Measurements from ENCODE around the gene ZNF584.
"Not testable (repeated sequence)": the region's sequence is repeated elsewhere in the genome, so short reads cannot be mapped to it uniquely, and the experiment has no call there.

The ZNF584 gene

DNA sequence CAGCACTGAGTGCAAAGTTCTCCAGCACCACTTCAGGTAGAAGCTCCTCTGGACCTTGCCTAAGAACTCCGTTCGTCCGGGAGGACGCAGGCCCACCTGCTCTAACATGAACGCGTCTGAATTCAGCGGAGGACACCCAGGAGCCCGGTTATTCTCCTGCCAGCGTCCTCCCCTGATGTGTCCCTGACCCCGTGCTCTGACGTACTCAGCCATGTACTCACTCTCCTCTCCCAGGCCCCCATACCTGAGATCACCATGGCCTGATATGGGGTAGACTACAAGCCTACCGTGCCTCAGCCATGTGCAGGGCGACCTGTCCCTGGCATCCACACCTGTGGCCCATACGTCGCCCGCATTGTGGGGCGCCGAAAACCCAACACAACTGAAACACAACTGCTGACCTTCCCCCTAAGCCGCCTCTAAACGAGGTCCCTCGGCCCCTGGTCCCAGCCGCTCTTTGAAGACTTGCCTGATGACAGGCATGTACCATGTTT, 744 bp upstream of the ZNF584 start:
- no peak for DNase-seq

DNA sequence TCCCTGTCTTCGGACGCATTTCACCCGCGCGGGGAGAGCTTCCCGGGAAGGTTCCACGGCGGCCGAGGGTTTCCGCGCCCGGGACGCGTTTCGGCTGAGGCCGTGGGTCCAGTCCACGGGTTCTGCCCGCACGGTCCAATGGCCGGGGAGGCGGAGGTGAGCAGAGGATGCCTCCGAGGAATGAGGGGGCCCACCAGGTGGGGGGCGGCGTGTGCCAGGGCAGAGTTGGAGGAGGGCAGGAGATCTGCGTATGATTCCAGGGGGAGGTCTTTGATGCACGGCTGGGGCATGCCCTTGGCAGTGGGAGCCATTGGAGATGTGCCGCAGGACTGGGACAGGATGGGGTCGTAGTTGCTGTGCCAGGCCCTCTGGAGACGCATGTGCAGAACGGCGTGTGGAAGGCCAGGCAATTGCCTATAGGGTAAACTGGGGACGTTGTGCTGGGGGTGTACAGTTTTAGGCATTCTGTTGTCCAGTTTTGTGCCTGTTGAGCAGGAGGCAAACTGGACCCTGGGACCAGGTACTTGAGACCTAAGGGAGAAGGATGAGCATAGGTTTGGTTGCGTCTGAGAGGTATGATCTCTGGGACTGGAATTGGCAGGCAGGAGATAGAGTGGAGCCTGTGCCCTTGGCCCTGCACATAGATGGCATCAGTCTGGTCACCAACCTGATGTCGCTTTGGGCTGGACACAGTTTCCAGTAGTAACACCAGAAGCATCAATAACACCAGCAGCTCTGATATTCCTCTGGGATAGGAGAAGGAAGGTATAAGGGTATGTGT, 751 bp downstream of the ZNF584 start:
- DNase-seq: no peak

DNA sequence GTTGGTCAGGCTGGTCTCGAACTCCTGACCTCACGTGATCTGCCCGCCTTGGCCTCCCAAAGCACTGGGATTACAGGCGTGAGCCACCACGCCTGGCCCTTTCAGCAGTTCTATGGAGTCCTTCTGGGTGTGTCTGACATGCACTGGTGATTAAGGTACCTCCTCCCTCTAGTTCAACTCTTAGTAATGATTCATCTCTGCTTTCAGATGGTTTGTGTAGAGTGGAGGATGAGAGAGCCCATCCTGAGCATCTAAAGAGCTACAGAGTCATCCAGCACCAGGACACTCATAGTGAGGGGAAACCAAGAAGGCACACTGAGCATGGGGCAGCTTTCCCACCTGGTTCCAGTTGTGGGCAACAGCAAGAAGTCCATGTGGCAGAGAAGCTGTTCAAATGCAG, 8.2 kb downstream of the ZNF584 start:
- DNase-seq: no peak

DNA sequence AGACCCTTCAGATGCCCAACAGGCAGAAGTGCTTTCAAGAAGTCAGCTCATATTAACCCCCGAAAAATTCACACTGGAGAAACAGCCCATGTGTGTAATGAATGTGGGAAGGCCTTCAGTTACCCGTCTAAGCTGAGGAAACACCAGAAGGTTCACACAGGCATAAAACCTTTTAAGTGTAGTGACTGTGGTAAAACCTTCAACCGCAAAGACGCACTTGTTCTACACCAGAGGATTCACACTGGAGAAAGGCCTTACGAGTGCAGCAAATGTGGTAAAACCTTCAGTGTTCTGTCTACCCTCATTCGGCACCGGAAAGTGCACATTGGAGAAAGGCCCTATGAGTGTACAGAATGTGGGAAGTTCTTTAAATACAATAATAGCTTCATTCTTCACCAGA, 8.6 kb downstream of the ZNF584 start:
- DNase-seq: no peak

DNA sequence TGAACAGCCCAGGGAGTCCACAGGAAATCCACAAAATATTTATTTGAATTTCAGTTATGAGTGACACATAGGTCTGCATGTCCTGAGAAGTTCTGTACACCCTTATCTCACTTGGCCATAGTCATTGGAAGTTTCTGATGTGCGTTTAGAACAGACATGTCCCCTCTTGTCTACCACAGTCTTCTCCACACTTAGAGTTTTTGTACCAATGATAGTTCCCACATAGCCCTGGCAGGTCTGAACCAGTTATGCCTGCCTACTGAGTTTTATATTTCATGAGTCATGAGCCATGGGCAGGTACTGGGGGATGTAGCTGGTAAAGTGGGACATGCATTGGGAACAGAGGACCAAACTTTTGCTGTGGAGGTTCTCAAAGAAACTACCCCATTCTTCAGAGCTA, 20.2 kb downstream of the ZNF584 start:
- no peak for DNase-seq

DNA sequence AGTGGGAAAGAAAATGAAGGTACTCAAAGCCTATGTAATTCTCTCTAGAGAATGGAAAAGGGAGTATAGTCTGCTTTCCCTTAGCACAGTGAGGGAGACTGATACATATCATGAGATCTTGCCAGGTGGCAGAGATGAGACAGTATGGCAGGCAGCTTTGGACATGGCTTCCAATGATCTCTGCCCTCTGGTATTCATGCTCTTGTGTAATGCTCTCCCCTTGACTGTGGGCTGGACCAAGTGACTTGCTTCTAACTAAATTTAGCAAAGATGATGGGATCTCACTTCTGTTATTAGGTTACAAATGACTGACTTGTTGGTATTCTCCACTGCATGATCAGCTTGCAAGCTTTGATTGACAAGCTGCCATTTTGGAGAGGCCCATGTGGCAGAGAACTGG, 21.3 kb downstream of the ZNF584 start:
- DNase-seq: no peak

DNA sequence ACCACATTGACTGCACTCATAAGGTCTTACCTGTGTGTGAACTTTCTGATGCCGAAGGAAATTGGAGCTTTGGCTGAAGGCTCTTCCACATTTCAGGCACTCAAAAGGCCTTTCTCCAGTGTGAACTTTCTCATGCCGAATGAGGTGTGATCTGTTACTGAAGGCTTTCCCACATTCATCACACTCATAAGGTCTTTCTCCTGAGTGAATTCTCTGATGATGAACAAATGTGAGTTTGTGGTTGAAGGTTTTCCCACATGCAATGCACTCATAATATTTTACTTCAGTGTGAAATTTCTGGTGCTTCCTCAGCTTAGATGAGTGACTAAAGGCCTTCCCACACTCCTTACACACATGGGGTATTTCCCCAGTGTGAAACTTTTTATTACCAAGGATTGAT, 25.8 kb downstream of the ZNF584 start:
- DNase-seq: no peak

DNA sequence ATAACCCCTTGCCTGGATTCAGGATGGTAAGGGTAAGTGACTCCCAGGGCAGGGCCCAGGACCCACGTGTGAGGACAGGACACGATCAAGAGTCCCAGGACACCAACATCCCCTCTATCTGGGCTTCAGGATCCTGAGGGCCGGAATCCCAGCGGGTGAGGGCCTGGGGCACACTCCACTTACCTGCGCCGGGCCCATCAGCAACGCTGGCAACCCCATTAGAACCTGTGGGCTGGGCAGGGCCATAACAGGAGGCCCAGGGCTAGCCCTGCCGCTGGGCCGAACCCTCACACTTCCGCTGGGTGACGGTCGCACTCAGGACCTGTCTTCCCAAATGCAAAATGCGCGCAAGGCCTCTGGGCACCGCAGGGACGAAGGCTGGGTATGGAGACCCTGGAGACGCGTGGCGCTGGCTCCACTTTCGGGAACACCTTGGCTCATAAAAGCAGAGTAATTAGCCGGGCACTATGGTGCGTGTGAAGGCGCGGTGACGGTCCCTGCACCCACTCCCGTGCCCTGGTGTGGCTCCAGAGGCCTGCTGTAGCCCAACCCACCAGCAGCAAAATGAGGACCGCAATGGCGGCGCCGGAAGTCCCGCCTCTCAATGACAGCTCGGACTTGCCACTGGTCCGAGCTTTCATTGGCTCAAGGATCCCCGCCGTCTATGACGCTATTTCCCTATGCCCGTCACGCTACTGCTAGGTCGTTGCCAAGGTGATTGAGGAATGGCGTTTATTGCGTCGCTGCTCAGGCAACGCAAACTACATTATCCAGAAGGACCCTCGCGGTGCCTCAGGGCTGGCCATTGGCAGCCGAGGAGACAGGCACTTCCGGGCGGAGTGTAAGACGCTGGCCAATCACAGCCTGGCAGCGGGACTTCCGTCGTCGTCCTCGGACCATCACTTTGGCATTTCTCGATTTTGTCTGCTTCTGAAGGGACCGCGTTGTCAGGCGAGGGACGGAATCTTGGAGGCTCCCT, 31.4 kb downstream of the ZNF584 start, which contains the start of gene ZNF132:
ZNF132 (minus strand) TSS at position 578 of the 979 bp plus-strand sequence; CDS start at position 246, 332 bp downstream.
- DNase-seq: peak; percentile 93

DNA sequence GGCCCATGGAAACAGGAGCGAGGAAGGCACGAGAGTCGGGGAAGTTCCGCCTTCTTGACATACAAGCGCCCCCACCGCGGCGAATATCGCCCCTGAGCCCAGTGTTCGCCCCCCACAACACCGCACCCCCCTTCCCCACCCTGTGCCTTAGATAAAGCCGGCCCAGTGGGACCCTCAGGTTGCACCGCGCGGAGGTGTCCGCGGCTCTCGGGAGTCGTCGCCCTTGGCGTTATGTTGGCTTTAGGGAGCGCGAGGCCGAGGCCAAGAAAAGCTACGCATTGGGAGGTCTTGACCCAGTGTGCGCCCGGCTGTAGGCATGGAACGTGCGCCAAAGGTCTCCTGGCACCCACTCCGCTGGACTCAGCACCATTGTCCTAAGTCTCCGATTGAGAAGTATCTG, 32.1 kb downstream of the ZNF584 start:
- DNase-seq: no peak

DNA sequence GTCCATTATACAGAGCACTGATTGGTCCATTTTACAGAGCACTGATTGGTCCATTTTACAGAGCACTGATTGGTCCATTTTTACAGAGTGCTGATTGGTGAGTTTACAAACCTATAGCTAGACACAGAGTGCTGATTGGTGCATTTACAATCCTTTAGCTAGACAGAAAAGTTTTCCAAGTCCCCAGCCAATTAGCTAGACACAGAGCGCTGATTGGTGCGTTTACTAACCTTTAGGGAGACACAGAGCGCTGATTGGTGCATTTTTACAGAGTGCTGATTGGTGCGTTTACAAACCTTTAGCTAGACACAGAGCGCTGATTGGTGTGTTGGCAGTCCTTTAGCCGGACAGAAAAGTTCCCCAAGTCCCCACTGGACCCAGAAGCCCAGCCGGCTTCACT, 34.5 kb downstream of the ZNF584 start:
- not testable (repeated sequence) for DNase-seq

DNA sequence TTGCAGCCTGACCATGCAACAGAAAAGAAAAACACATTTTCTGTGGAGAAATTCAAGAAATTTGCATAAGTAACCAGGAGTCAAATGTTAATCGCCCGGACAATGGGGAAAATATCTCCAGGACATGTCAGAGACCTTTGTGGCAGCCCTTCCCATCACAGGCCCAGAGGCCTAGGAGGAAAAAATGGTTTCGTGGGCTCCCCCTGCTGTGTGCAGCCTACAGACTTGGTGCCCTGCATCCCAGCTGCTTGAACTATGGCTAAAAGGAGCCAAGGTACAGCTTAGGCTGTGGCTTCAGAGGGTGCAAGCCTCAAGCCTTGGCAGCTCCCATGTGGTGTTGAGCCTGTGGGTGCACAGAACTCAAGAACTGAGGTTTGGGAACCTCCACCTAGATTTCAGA, 40.4 kb downstream of the ZNF584 start:
- not testable (repeated sequence) for DNase-seq

DNA sequence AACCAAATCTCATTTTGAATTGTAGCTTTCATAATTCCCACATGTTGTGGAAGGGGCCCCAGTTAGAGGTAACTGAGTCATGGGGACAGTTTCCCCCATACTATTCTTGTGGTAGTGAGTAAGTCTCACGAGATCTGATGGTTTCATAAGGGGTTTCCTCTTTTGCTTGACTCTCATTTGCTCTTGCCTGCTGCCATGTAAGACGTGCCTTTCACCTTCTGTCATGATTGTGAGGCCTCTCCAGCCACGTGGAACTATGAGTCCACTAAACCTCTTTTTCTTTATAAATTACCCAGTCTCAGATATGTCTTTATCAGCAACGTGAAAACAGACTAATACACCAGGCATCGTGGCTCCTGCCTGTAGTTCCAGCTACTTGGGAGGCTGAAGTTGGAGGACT, 41.5 kb downstream of the ZNF584 start:
- not testable (repeated sequence) for DNase-seq

DNA sequence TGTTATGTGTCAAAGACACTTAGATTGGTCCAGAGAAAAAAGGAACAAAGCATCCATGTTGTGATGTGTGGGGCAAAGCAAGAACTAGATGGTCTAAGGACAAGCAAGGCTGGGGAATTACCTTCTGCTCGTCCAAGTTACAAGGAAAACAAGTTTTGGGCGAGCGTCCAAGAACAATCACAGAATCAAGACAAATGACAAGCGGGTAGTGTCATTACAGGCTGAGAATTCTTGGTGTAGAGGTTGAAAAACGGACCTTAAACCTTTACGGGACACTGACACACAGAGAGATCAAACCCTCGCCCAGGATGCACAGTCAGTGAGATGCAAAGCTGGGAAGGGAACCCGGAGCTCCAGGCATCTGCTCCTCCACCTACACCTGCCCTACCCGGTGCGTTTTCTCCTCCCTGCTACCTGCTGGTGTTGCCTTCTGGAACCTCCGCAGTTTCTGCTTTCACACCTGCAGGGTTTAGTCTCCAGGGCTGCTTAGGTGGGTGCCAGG, 42.5 kb downstream of the ZNF584 start:
- DNase-seq: no peak

DNA sequence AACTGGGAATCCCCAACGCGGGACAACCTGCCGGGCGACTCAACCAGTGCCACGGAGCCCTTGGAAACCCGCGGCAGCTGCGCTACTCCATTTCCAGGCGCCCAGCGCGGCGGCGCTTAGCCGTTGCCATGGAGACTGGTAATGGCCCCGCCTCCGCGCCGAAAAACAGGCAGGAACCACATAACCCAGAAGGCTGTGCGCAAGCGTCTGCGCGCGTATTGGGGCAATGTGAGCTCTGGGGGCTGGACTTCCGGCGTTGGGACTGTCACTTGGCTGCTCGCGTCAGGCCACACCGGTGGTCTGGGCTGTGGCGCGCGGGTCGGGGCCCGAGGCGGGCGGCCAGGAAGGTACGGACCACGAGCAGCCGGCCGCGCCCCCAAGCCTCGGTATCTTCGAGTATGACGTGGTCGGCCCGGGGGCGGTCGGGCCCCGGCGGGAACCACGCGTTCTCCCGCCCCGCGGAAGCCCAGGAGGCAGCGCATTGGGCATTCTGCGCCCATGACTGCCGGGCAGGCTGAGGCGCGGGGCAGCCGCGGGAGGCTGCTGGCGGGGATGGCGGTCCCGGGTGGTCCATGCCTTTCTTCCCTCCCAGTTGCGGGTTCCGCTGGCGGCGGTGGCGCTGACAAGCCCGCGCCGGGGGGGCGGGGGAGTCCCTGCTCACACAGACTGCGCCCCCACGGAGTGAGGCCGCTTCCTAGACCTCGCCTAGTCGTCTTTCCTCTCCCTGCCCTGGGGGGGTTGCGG, 43.1 kb downstream of the ZNF584 start, which contains the start of gene ZNF324B:
ZNF324B (plus strand) TSS at position 265 of the 744 bp plus-strand sequence. CDS start 2,080 bp downstream, outside the sequence.
- DNase-seq: peak; percentile 87

DNA sequence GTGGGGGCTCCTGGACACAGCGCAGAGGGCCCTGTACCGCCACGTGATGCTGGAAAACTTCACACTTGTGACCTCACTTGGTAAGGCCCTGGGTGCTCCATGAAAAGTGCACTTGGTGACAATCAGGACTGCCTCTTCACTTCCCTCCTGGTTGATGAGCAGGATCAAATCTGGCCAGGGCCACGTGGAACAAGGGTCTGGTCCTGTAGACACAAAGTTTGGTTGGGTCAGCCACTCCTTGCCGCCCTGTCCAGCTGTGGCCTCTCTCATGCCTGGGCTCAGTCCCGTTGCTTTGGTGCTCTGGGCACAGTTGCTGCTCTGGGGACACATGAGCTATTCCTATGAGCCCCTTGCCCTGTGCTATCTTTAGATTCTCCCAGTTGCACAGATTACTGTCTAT, 45.3 kb downstream of the ZNF584 start:
- DNase-seq: no peak

DNA sequence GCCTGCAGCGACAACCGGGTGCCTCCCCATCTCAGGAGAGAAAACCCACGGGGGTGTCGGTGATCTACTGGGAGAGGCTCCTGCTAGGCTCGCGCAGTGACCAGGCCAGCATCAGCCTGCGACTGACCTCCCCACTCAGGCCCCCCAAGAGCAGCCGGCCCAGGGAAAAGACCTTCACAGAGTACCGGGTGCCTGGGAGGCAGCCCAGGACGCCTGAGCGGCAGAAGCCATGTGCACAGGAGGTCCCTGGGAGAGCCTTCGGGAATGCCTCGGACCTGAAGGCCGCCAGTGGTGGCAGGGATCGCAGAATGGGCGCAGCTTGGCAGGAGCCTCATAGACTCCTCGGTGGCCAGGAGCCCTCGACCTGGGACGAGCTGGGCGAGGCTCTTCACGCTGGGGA, 46.9 kb downstream of the ZNF584 start:
- no peak for DNase-seq

DNA sequence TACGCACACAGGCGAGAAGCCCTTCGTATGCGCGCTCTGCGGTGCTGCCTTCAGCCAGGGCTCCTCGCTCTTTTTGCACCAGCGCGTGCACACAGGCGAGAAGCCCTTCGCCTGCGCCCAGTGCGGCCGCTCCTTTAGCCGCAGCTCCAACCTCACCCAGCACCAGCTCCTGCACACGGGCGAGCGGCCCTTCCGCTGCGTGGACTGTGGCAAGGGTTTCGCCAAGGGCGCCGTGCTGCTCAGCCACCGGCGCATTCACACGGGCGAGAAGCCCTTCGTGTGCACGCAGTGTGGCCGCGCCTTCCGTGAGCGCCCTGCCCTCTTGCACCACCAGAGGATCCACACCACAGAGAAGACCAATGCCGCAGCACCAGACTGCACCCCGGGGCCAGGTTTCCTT, 47.7 kb downstream of the ZNF584 start:
- DNase-seq: no peak

DNA sequence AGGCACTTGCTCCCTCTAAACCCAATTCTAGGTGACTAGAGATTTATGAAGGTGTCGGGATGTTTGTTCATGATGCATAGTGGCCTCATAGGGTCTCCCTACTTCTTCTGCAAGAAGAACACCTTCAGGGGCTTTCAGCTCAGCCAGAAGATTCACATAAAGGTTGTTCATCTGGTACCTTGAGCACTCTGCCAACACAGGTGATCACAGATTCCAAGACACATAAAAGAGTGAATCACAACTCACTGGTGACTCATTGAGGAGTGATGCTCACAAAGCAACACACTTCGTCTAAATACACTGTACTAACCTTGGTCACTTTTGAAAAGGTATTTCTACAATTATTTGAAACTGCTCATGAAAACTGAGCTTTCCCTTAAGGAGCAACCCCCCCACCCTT, 51.6 kb downstream of the ZNF584 start:
- no peak for DNase-seq

DNA sequence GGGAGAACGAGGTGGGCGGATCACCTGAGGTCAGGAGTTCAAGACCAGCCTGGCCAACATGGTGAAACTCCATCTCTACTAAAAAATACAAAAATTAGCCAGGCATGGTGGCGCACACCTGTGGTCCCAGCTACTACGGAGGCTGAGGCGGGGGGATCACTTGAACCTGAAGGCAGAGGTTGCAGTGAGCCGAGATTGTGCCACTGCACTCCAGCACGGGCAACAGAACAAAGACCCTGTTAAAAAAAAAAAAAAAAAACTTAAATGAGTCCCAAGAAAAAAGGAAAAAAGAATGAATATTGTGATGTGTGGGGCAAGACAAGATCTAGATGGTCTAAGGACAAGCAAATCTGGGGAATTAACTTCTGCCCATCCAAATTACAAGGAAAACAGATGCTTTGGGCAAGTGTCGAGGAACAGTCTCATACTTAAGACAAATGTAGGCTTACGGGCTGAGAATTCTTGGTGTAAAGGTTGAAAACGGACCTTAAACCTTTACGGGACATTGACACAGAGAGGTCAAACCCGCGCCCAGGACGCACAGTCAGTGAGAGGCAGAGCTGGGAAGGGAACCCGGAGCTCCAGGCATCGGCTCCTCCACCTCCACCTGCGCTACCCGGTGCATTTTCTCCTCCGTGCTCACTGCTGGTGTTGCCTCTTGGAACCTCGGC, 57.8 kb downstream of the ZNF584 start:
- no peak for DNase-seq

DNA sequence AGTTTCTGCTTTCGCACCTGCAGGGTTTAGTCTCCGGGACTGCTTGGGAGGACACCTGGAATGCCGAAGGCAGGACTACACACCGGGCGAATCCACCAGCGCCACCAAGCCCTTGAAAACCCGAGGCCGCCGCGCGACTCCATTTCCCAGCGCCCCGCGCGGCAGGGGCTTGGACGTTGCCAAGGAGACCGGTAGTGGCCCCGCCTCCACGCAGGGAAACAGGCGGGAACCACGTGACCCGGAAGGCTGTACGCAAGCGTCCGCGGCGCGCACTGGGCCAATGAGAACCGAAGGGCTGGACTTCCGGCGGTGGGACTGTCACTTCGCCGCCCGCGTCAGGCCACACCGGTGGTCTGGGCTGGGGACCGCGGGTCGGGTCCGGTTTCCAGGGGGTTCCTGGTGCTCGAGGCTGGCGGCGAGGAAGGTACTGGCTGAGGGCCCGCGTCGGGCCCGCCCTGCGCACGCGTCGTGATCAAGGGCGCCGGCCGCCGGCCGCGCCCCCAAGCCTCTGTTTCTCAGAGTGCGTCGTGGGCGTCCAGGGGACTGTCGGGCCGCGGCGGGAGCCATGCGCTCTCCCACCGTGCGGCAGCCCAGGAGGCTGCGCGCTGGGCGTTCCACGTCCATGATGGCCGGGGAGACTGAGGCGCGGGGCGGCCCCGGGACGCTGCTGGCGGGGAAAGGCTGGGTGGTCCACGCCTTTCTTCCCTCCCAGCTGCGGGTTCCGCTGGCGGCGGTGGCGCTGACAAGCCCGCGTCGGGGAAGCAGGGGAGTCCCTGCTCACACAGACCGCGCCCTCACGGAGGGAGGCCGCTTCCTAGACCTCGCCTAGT, 58.5 kb downstream of the ZNF584 start, which contains the start of gene ZNF324:
ZNF324 (plus strand) TSS at position 321 of the 830 bp plus-strand sequence. CDS start 2,106 bp downstream, outside the sequence.
- DNase-seq: peak; percentile 83
